Colonic mucosa (tissue), 4 donors: ENCODE results near the gene IRS2. TPM values are rescaled to one million over a fixed set of nuclear protein-coding genes. Genes with fewer than 3 reads are reported as not detected.

ENCODE experiments used
- DNase-seq: peaks from one replicate; pipeline ENCODE4 v3.0.0-alpha.2; 2020
- H3K27ac ChIP-seq: fragments of 200-600 bp; one replicate; pipeline ENCODE4 v1.8.0; 2021
- H3K27me3 ChIP-seq: fragments of 200-600 bp; one replicate; pipeline ENCODE4 v1.8.0; 2021
- H3K36me3 ChIP-seq: fragments of 200-600 bp; one replicate; pipeline ENCODE4 v1.8.0; 2021
- H3K4me1 ChIP-seq: fragments of 200-600 bp; one replicate; pipeline ENCODE4 v1.8.0; 2021; ENCODE audit warnings: mild to moderate bottlenecking
- H3K4me3 ChIP-seq: fragments of 200-600 bp; one replicate; pipeline ENCODE4 v1.8.0; 2021
- H3K9ac ChIP-seq, 2 donors: one replicate each; pipeline ENCODE4 v1.7.0; 2013; ENCODE audit warnings: control low read depth in 2 of 2, low read depth in 2 of 2, low read length in 2 of 2
- H3K9me3 ChIP-seq: fragments of 200-600 bp; one replicate; pipeline ENCODE4 v1.8.0; 2021
- CTCF ChIP-seq: fragments of 200-600 bp; IDR thresholded peaks from one replicate; pipeline ENCODE4 v1.8.0; 2022; ENCODE audit warnings: antibody characterized with exemption, mild to moderate bottlenecking
- intact Hi-C: fragments of 100-400 bp; cut with DNase I; formaldehyde crosslinking; loops from one replicate; pipeline ENCODE4 v1.14.1; 2022
- total RNA-seq, 2 donors: library from RNA; stranded (reverse); fragmentation: NEBNext Ultra II Directional in 1 of 2; extraction: Animal tissue kit (Norgen Biotek cat#: 25700) in 1 of 2; gene quantifications; one replicate each; pipeline ENCODE4 v1.2.1, GENCODE V29; 2021
- donor health status: healthy.
- donor health status: DM: no; HTN: no; CAD: no.
- donor health status: DM: no; HTN: no; CAD: no.

The IRS2 gene
- total RNA-seq, 2 donors from 2014 or later: 6.7 to 23.0 TPM

- H3K27ac ChIP-seq: no peak overlapping the region
These were observed 29.9 kb upstream of the IRS2 start for GRCh38 chr13:109816112-109816807.

GRCh38 chr13:109815651-109816050 lies 29.3 kb upstream of the IRS2 start:
- no peaks in the 10 kb centered on the region for H3K36me3 ChIP-seq
- no peak for DNase-seq
- H3K9ac ChIP-seq: no peak overlapping the region
- no peaks in the 10 kb centered on the region for H3K27me3 ChIP-seq
- no peak overlapping the region for H3K27ac ChIP-seq
- H3K4me3 ChIP-seq: no peak overlapping the region
- no peaks in the 10 kb centered on the region for H3K9me3 ChIP-seq
- intact Hi-C loops: no loop called here
- H3K4me1 ChIP-seq: no peaks in the 10 kb centered on the region
- no peak for TF ChIP-seq CTCF

More at GRCh38 chr13:109816112-109816807, 29.9 kb upstream of the IRS2 start:
- TF ChIP-seq CTCF: no peak
- no peak overlapping the region for H3K9ac ChIP-seq
- H3K4me1 ChIP-seq: no peaks in the 10 kb centered on the region
- no peaks in the 10 kb centered on the region for H3K9me3 ChIP-seq
- intact Hi-C loops: no loop called here
- H3K36me3 ChIP-seq: no peaks in the 10 kb centered on the region
- no peaks in the 10 kb centered on the region for H3K27me3 ChIP-seq
- no peak overlapping the region for H3K4me3 ChIP-seq
- DNase-seq: no peak

- intact Hi-C loops: no loop called here
- Histone ChIP-seq H3K9ac (no peak overlapping the region), H3K27me3 (no peaks in the 10 kb centered on the region)
These were observed 27.3 kb upstream of the IRS2 start for GRCh38 chr13:109813663-109814062.

GRCh38 chr13:109812382-109812781 lies 26.0 kb upstream of the IRS2 start:
- Histone ChIP-seq H3K27ac (no peak overlapping the region), H3K27me3 (no peaks in the 10 kb centered on the region), H3K36me3 (no peaks in the 10 kb centered on the region), H3K4me1 (no peaks in the 10 kb centered on the region), H3K4me3 (no peak overlapping the region), H3K9me3 (no peaks in the 10 kb centered on the region), H3K9ac (no peak overlapping the region)
- intact Hi-C loops: no loop called here
- no peak for DNase-seq
- no peak for TF ChIP-seq CTCF

More at GRCh38 chr13:109813663-109814062, 27.3 kb upstream of the IRS2 start:
- Histone ChIP-seq H3K4me3 (no peak overlapping the region), H3K4me1 (no peaks in the 10 kb centered on the region), H3K27ac (no peak overlapping the region), H3K36me3 (no peaks in the 10 kb centered on the region), H3K9me3 (no peaks in the 10 kb centered on the region)
- no peak for TF ChIP-seq CTCF
- DNase-seq: no peak

- Histone ChIP-seq H3K27me3 (no peaks in the 10 kb centered on the region), H3K36me3 (no peaks in the 10 kb centered on the region), H3K4me1 (no peaks in the 10 kb centered on the region), H3K9me3 (no peaks in the 10 kb centered on the region), H3K9ac (no peak overlapping the region), H3K4me3 (no peak overlapping the region), H3K27ac (no peak overlapping the region)
- TF ChIP-seq CTCF: no peak
- no peak for DNase-seq
- intact Hi-C loops: no loop called here
These were observed 24.6 kb upstream of the IRS2 start for GRCh38 chr13:109810761-109811510.
